PC-9 (cell line): ENCODE data around the gene TRIM43. TPM values are rescaled to one million over a fixed set of nuclear protein-coding genes. Genes with fewer than 3 reads are reported as not detected.
A peak's percentile ranks its signal among the peaks of the same experiment; 100 is the strongest.
"Not testable (repeated sequence)": the region's sequence is repeated elsewhere in the genome, so short reads cannot be mapped to it uniquely, and the experiment has no call there.

ENCODE experiments used
- Bru-seq: library from RNA; stranded (reverse); fragments of 400-500 nt; gene quantifications from one replicate; lab custom pipeline; 2021; lab: Mats Ljungman, UMichigan
- BruChase-seq, 2 experiments: library from RNA; stranded (reverse); fragments of 400-500 nt; gene quantifications; one replicate each; lab custom pipeline; 2021; lab: Mats Ljungman, UMichigan
- BruUV-seq: library from RNA; stranded (reverse); fragments of 400-500 nt; replicated peaks from 2 replicates; lab custom pipeline; 2021; lab: Mats Ljungman, UMichigan
- CTCF ChIA-PET: fragments of 300-600 bp; sonication (Branson Sonifier 250); formaldehyde crosslinking; loops from one replicate; lab custom pipeline; 2022; ENCODE audit warnings: antibody characterized with exemption; lab: Charles Lee
- POLR2A ChIA-PET: fragments of 300-600 bp; sonication (Branson Sonifier 250); formaldehyde crosslinking; loops from one replicate; lab custom pipeline; 2022; ENCODE audit warnings: antibody characterized with exemption; ENCODE audit not compliant: unreplicated experiment; lab: Charles Lee
- DNase-seq, 2 experiments: peaks; one replicate each; pipeline versions ENCODE4 v3.0.0 to v3.0.0-alpha.2; 2015 to 2022; ENCODE audit warnings: mixed read lengths in 1 of 2
- H2AFZ ChIP-seq: fragments of 200-600 bp; sonication (generic); 2 replicates; pipeline ENCODE4 v1.8.1; 2017; ENCODE audit warnings: antibody characterized with exemption
- H3F3A ChIP-seq: fragments of 200-600 bp; sonication (generic); 2 replicates; pipeline ENCODE4 v1.8.1; 2017; ENCODE audit warnings: antibody characterized with exemption, mild to moderate bottlenecking, low read depth; ENCODE audit not compliant: insufficient read depth
- H3K27ac ChIP-seq: fragments of 200-600 bp; sonication (generic); 2 replicates; pipeline ENCODE4 v1.6.1; 2016; ENCODE audit warnings: mixed run types
- H3K27me3 ChIP-seq: fragments of 200-600 bp; sonication (generic); 2 replicates; pipeline ENCODE4 v1.6.1; 2016; ENCODE audit warnings: low read depth, mixed run types; ENCODE audit not compliant: insufficient read depth
- H3K36me3 ChIP-seq: fragments of 200-600 bp; sonication (generic); 2 replicates; pipeline ENCODE4 v1.6.1; 2016; ENCODE audit warnings: low read depth, mixed run types
- H3K4me1 ChIP-seq: fragments of 200-600 bp; sonication (generic); replicated peaks from 2 replicates; pipeline ENCODE4 v1.6.1; 2016; ENCODE audit warnings: mixed run types; ENCODE audit not compliant: insufficient read depth
- H3K4me2 ChIP-seq: fragments of 200-600 bp; sonication (generic); 2 replicates; pipeline ENCODE4 v1.6.1; 2017; ENCODE audit warnings: mixed run types
- H3K4me3 ChIP-seq: fragments of 200-600 bp; sonication (generic); 2 replicates; pipeline ENCODE4 v1.6.1; 2016; ENCODE audit warnings: mixed run types
- H3K79me2 ChIP-seq: fragments of 200-600 bp; sonication (generic); 2 replicates; pipeline ENCODE4 v1.6.1; 2017; ENCODE audit warnings: low read depth, mixed run types
- H3K9me2 ChIP-seq: fragments of 200-600 bp; sonication (generic); 2 replicates; pipeline ENCODE4 v1.8.1; 2017; ENCODE audit warnings: mild to moderate bottlenecking; ENCODE audit not compliant: insufficient read depth
- H3K9me3 ChIP-seq: fragments of 200-600 bp; sonication (generic); 2 replicates; pipeline ENCODE4 v1.8.1; 2016; ENCODE audit warnings: low read depth; ENCODE audit not compliant: insufficient read depth
- H4K20me1 ChIP-seq: fragments of 200-600 bp; sonication (generic); 2 replicates; pipeline ENCODE4 v1.8.1; 2017; ENCODE audit not compliant: insufficient read depth
- EZH2 ChIP-seq: fragments of 200-600 bp; sonication (generic); IDR thresholded peaks from 2 replicates; pipeline ENCODE4 v1.8.0; 2017; ENCODE audit warnings: antibody characterized with exemption, low read depth
- intact Hi-C: fragments of 100-400 bp; cut with micrococcal nuclease; formaldehyde crosslinking; loops from one replicate; pipeline ENCODE4 v1.10.0; 2022; ENCODE audit not compliant: unreplicated experiment
- long read RNA-seq: library from polyadenylated mRNA; stranded (forward); transcript quantifications from one replicate; pipeline ENCODE4 v2.0.0, GENCODE V29; 2022
- total RNA-seq: library from RNA; stranded (reverse); gene quantifications from 2 replicates; pipeline ENCODE4 v1.2.3, GENCODE V29; 2021
- TF ChIP-seq, protein P1 (sequence below): fragments of 200-600 bp; sonication (generic); conservative IDR thresholded peaks from 2 replicates; pipeline ENCODE4 v1.6.1; 2017; ENCODE audit warnings: mixed run types, antibody characterized with exemption, mild to moderate bottlenecking, moderate library complexity

Gene TRIM43
- total RNA-seq (not detected in 2 replicates), Bru-seq, nascent RNA (not detected), BruChase-seq, experiment 1, labeled RNA remaining after a 2-hour chase (percentile 5 among the genes with signal in this experiment), BruChase-seq, experiment 2, labeled RNA remaining after a 6-hour chase (not detected)
- long read RNA-seq, result 0 reads

GRCh38 chr2:95591701-95592100, at the start of gene TRIM43:
TSS of gene TRIM43 (plus strand) at chr2:95592001. CDS start at chr2:95594024, 2,023 bp downstream.
- H2AFZ ChIP-seq, POLR2A ChIA-PET, DNase-seq, H3K27ac ChIP-seq, H3F3A ChIP-seq, H3K4me2 ChIP-seq, intact Hi-C loops, CTCF ChIA-PET, H3K9me3 ChIP-seq, H3K4me1 ChIP-seq, H3K36me3 ChIP-seq, H3K27me3 ChIP-seq, H4K20me1 ChIP-seq, H3K9me2 ChIP-seq, H3K79me2 ChIP-seq, H3K4me3 ChIP-seq, BruUV-seq: not testable (repeated sequence)

- Histone ChIP-seq H3K9me3 (no peaks in the 10 kb centered on the region), H3K4me1 (no peaks in the 10 kb centered on the region), H3K36me3 (no peaks in the 10 kb centered on the region), H4K20me1 (no peaks in the 10 kb centered on the region), H3F3A (no peaks in the 10 kb centered on the region), H3K27me3 (no peaks in the 10 kb centered on the region), H2AFZ (no peak overlapping the region), H3K4me2 (no peak overlapping the region), H3K27ac (no peak overlapping the region), H3K4me3 (no peak overlapping the region), H3K9me2 (no peaks in the 10 kb centered on the region; the same call in 1 of the 2 replicates), H3K79me2 (no peaks in the 10 kb centered on the region)
- ChIA-PET CTCF (no interaction called here), POLR2A (no interaction called here)
- TF ChIP-seq EZH2, result no peak
- TF ChIP-seq, protein P1, sequence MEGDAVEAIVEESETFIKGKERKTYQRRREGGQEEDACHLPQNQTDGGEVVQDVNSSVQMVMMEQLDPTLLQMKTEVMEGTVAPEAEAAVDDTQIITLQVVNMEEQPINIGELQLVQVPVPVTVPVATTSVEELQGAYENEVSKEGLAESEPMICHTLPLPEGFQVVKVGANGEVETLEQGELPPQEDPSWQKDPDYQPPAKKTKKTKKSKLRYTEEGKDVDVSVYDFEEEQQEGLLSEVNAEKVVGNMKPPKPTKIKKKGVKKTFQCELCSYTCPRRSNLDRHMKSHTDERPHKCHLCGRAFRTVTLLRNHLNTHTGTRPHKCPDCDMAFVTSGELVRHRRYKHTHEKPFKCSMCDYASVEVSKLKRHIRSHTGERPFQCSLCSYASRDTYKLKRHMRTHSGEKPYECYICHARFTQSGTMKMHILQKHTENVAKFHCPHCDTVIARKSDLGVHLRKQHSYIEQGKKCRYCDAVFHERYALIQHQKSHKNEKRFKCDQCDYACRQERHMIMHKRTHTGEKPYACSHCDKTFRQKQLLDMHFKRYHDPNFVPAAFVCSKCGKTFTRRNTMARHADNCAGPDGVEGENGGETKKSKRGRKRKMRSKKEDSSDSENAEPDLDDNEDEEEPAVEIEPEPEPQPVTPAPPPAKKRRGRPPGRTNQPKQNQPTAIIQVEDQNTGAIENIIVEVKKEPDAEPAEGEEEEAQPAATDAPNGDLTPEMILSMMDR, result no peak
- intact Hi-C loops, result no loop called here
- no peak for DNase-seq
- no TSS peak for BruUV-seq
Measured at GRCh38 chr2:95551055-95551568, 40.7 kb upstream of the TRIM43 start.

GRCh38 chr2:95552911-95553310, 38.9 kb upstream of the TRIM43 start:
- Histone ChIP-seq H3K9me2 (no peaks in the 10 kb centered on the region; the same call in 1 of the 2 replicates), H4K20me1 (no peaks in the 10 kb centered on the region), H3K27ac (no peak overlapping the region), H3F3A (no peaks in the 10 kb centered on the region), H3K79me2 (no peaks in the 10 kb centered on the region), H3K4me2 (no peak overlapping the region), H3K27me3 (no peaks in the 10 kb centered on the region), H3K4me1 (no peaks in the 10 kb centered on the region), H3K36me3 (no peaks in the 10 kb centered on the region), H3K9me3 (no peaks in the 10 kb centered on the region), H2AFZ (no peak overlapping the region), H3K4me3 (no peak overlapping the region)
- no peak for DNase-seq
- intact Hi-C loops, result no loop called here
- ChIA-PET CTCF (no interaction called here), POLR2A (no interaction called here)
- no TSS peak for BruUV-seq
- no peak for TF ChIP-seq EZH2
- TF ChIP-seq, protein P1, result no peak
